HG03558 (cell line): ENCODE results near the gene TEX13B.
"Not testable (repeated sequence)": the region's sequence is repeated elsewhere in the genome, so short reads cannot be mapped to it uniquely, and the experiment has no call there.

Experiments used
- ATAC-seq: cut with Tn5 transposase; IDR thresholded peaks from one replicate; pipeline ENCODE4 v1.9.1; 2021; ENCODE audit warnings: moderate number of reproducible peaks; ENCODE audit not compliant: unreplicated experiment; ENCODE audit errors: extremely low read depth

Gene TEX13B

GRCh38 chrX:107955337-107955736 lies 26.8 kb downstream of the TEX13B start:
- not testable (repeated sequence) for ATAC-seq

GRCh38 chrX:107940095-107940494 lies 42.1 kb downstream of the TEX13B start:
- no peak for ATAC-seq

- no peak for ATAC-seq
Measured at GRCh38 chrX:107936434-107936730, 45.8 kb downstream of the TEX13B start.

GRCh38 chrX:107935664-107936433 lies 46.3 kb downstream of the TEX13B start:
- ATAC-seq: no peak

GRCh38 chrX:107935200-107935599 lies 47.0 kb downstream of the TEX13B start:
- ATAC-seq: no peak

GRCh38 chrX:107934262-107934661 lies 47.9 kb downstream of the TEX13B start:
- ATAC-seq: no peak
